Cardiac fibroblast (primary cell): Measurements from ENCODE around the gene PTMS.

ENCODE experiments used
- DNase-seq, 2 donors: peaks; one replicate each; pipeline versions ENCODE4 v3.0.0 to v3.0.0-alpha.2; 2010; ENCODE audit warnings: low read depth in 2 of 2
- H3K4me3 ChIP-seq, 2 donors: replicated peaks in 1 of 2; 1 replicate in 1 of 2; 2 replicates in 1 of 2; pipeline ENCODE4 v1.5.1; 2011; ENCODE audit warnings: low read depth in 2 of 2, low read length in 2 of 2, mild to moderate bottlenecking in 2 of 2, moderate library complexity in 1 of 2
- CTCF ChIP-seq: IDR thresholded peaks from one replicate; pipeline ENCODE4 v1.5.1; 2011; ENCODE audit warnings: low read depth, mild to moderate bottlenecking, low read length, inconsistent platforms

PTMS gene

GRCh38 chr12:6784296-6784695 is 18.1 kb downstream of the PTMS start:
- no peak for TF ChIP-seq CTCF
- no peak for DNase-seq
- H3K4me3 ChIP-seq, result no peak overlapping the region

- TF ChIP-seq CTCF, result no peak
- H3K4me3 ChIP-seq, result no peak overlapping the region
- DNase-seq, result no peak
Observed at GRCh38 chr12:6784761-6785160, 18.6 kb downstream of the PTMS start.

GRCh38 chr12:6786416-6787094 is 20.4 kb downstream of the PTMS start:
- DNase-seq, result no peak
- no peak overlapping the region for H3K4me3 ChIP-seq
- TF ChIP-seq CTCF, result no peak

- no peak for TF ChIP-seq CTCF
- no peak overlapping the region for H3K4me3 ChIP-seq
- DNase-seq, result no peak
Observed at GRCh38 chr12:6787309-6787708, 21.1 kb downstream of the PTMS start.

- no peak for TF ChIP-seq CTCF
- H3K4me3 ChIP-seq, result no peak within 1 kb of the TSS
- no peak for DNase-seq
Observed at GRCh38 chr12:6788972-6789924, 23.1 kb downstream of the PTMS start, which contains the start of gene CD4. CD4 (plus strand) TSS chr12:6789528; CDS start chr12:6800139, 10,611 bp downstream.

GRCh38 chr12:6790496-6791150 is 24.5 kb downstream of the PTMS start:
- TF ChIP-seq CTCF, result no peak
- no peak overlapping the region for H3K4me3 ChIP-seq
- no peak for DNase-seq
